GM12878 (cell line): ENCODE data around the gene EMP3.

ENCODE experiments used
- CREB1 ChIP-seq: IDR thresholded peaks from 2 replicates; pipeline ENCODE4 v1.6.1; 2012; ENCODE audit warnings: low read depth, mild to moderate bottlenecking, inconsistent platforms
- CTCF ChIP-seq, 3 experiments: IDR thresholded peaks in 2 of 3; conservative IDR thresholded peaks in 1 of 3; 2 replicates each; pipeline ENCODE4 v1.5.1; 2011; ENCODE audit warnings: low read depth in 3 of 3, low read length in 3 of 3, mild to moderate bottlenecking in 3 of 3, control low read depth in 2 of 3, moderate library complexity in 2 of 3, inconsistent platforms in 1 of 3, mixed read lengths in 1 of 3; ENCODE audit not compliant: control insufficient read depth in 2 of 3, insufficient read depth in 1 of 3; ENCODE audit errors: extremely low read depth in 1 of 3
- CUX1 ChIP-seq: IDR thresholded peaks from 2 replicates; pipeline ENCODE4 v1.6.1; 2012; ENCODE audit warnings: improper control_type of control experiment, low read depth, low read length; ENCODE audit not compliant: insufficient replicate concordance
- MAX ChIP-seq: IDR thresholded peaks from 2 replicates; pipeline ENCODE4 v1.6.1; 2012; ENCODE audit warnings: low read depth, low read length, improper control_type of control experiment
- NFIC ChIP-seq: IDR thresholded peaks from 2 replicates; pipeline ENCODE4 v1.6.1; 2012; ENCODE audit warnings: low read depth, mild to moderate bottlenecking, inconsistent platforms, low read length, moderate library complexity
- NKRF ChIP-seq: fragments of 450-650 bp; conservative IDR thresholded peaks from 2 replicates; pipeline ENCODE4 v1.6.1; 2017; ENCODE audit warnings: mild to moderate bottlenecking, moderate library complexity
- SMARCA5 ChIP-seq: fragments of 450-650 bp; IDR thresholded peaks from 2 replicates; pipeline ENCODE4 v1.6.1; 2017; ENCODE audit warnings: mild to moderate bottlenecking
- ZNF274 ChIP-seq: IDR thresholded peaks from one replicate; pipeline ENCODE4 v1.8.0; 2011; ENCODE audit not compliant: insufficient read length, insufficient read depth

GRCh38 chr19:48371367-48371766, 46.0 kb downstream of the EMP3 start:
- TF ChIP-seq ZNF274 (no peak), NFIC (no peak), CTCF (IDR thresholded peaks at IDR 0.05 in 2 of 3, conservative IDR thresholded peaks at IDR 0.05 in 1 of 3; ENCODE audit: control insufficient read depth in 2 of 3, extremely low read depth in 1 of 3, insufficient read depth in 1 of 3, low read depth in 3 of 3, low read length in 3 of 3) (no peak), CREB1 (no peak), CUX1 (no peak), NKRF (no peak), MAX (no peak), SMARCA5 (no peak)
